SK-N-MC (cell line): Measurements from ENCODE around the gene LRRD1.

ENCODE experiments used
- EZH2 ChIP-seq: fragments of 200-600 bp; sonication (generic); IDR thresholded peaks from one replicate; pipeline ENCODE4 v1.6.1; 2017; ENCODE audit warnings: antibody characterized with exemption
- POLR2AphosphoS5 ChIP-seq: IDR thresholded peaks from 2 replicates; pipeline ENCODE4 v1.6.1; 2012; ENCODE audit warnings: mild to moderate bottlenecking, low read depth, low read length, borderline replicate concordance

GRCh38 chr7:92110857-92111256, 68.1 kb downstream of the LRRD1 start:
- TF ChIP-seq POLR2AphosphoS5, result no peak
- TF ChIP-seq EZH2, result no peak
